ENCODE data around the gene NDFIP2. TPM values are rescaled to one million over a fixed set of nuclear protein-coding genes. Genes with fewer than 3 reads are reported as not detected.

Gene NDFIP2
- total RNA-seq, 1 experiment from 2014 or later: 49.6 TPM

DNA sequence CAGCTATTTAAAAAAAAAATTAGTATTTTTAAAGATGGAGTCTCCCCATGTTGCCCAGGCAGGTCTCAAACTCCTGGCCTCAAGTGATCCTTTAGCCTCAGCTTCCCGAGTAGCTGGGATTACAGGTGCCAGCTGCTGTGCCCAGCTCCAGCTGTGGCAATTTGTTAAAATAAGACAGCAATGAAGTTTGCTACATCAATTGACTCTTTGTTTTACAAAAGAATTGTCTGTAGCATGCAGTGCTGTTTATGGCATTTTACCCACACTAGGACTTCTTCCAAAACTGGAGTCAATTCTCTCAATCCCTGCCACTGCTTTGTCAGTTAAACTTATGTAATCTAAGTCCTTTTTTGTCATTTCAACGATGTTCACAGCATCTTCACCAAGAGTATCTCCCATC lies 49.3 kb downstream of the NDFIP2 start:
- RAD21 ChIA-PET (ENCODE audit: low non-redundant PET in 1 of 2, low total read pairs in 2 of 2, uncharacterized antibody in 2 of 2, unreplicated experiment in 2 of 2): no interaction called here
- H3K27me3 ChIP-seq (ENCODE audit: insufficient read depth, low read length): no peaks in the 10 kb centered on the region
- no peaks in the 10 kb centered on the region; a peak in 1 of 4 replicates for H3K36me3 ChIP-seq (ENCODE audit: control insufficient read depth in 1 of 2, insufficient read depth in 2 of 2, low read length in 2 of 2)
- ATAC-seq: no peak
- no peaks in the 10 kb centered on the region for H4K20me1 ChIP-seq (ENCODE audit: insufficient read depth)
- H3K9ac ChIP-seq (ENCODE audit: low read length): no peak overlapping the region
- no TSS peak for BruUV-seq (replicated peaks)
- POLR2A ChIA-PET: no interaction called here
- no peak overlapping the region for H2AFZ ChIP-seq (ENCODE audit: low read depth, low read length, poor library complexity, severe bottlenecking)
- H3K9me3 ChIP-seq (ENCODE audit: control insufficient read depth in 1 of 2, insufficient read depth in 1 of 2, low read depth in 1 of 2, low read length in 2 of 2): no peaks in the 10 kb centered on the region
- H3K4me2 ChIP-seq (ENCODE audit: low read length): no peak overlapping the region
- H3K79me2 ChIP-seq (ENCODE audit: insufficient read depth, low read length): peaks cover 12% of the 10 kb centered on the region
- intact Hi-C loops (cut with micrococcal nuclease): no loop called here
- DNase-seq (ENCODE audit: low read depth, low spot score): no peak
- CTCF ChIA-PET: interaction anchor here (3.4 kb wide), 1 partner anchor 11 kb away, joined by 12 read pairs; no protein-coding TSS in a partner anchor
- no peaks in the 10 kb centered on the region for H3K4me1 ChIP-seq (ENCODE audit: control insufficient read depth in 1 of 2, insufficient read depth in 2 of 2, low read length in 2 of 2)
- H3K4me3 ChIP-seq (replicated peaks in 1 of 2; ENCODE audit: low read depth in 1 of 2, low read length in 2 of 2): no peak overlapping the region
- no peaks in the 10 kb centered on the region for H3K9me2 ChIP-seq (ENCODE audit: insufficient read depth)
- no peak overlapping the region for H3K27ac ChIP-seq (ENCODE audit: low read depth, low read length)
- TF ChIP-seq CBX3 (IDR thresholded peaks at IDR 0.05; ENCODE audit: low read depth) (no peak), ELF1 (IDR thresholded peaks at IDR 0.05; ENCODE audit: borderline replicate concordance, low read depth) (no peak), EZH2phosphoT487 (IDR thresholded peaks at IDR 0.05; ENCODE audit: borderline replicate concordance) (no peak), YY1 (IDR thresholded peaks at IDR 0.05; ENCODE audit: extremely low read depth, insufficient replicate concordance, low read depth, low read length) (no peak), POLR2A (IDR thresholded peaks at IDR 0.05; ENCODE audit: borderline replicate concordance, extremely low read depth, insufficient read depth, insufficient read length) (no peak), RAD21 (IDR thresholded peaks at IDR 0.05; ENCODE audit: low read depth) (no peak), SP1 (IDR thresholded peaks at IDR 0.05; ENCODE audit: low read depth) (no peak)
- TF ChIP-seq, protein P1, sequence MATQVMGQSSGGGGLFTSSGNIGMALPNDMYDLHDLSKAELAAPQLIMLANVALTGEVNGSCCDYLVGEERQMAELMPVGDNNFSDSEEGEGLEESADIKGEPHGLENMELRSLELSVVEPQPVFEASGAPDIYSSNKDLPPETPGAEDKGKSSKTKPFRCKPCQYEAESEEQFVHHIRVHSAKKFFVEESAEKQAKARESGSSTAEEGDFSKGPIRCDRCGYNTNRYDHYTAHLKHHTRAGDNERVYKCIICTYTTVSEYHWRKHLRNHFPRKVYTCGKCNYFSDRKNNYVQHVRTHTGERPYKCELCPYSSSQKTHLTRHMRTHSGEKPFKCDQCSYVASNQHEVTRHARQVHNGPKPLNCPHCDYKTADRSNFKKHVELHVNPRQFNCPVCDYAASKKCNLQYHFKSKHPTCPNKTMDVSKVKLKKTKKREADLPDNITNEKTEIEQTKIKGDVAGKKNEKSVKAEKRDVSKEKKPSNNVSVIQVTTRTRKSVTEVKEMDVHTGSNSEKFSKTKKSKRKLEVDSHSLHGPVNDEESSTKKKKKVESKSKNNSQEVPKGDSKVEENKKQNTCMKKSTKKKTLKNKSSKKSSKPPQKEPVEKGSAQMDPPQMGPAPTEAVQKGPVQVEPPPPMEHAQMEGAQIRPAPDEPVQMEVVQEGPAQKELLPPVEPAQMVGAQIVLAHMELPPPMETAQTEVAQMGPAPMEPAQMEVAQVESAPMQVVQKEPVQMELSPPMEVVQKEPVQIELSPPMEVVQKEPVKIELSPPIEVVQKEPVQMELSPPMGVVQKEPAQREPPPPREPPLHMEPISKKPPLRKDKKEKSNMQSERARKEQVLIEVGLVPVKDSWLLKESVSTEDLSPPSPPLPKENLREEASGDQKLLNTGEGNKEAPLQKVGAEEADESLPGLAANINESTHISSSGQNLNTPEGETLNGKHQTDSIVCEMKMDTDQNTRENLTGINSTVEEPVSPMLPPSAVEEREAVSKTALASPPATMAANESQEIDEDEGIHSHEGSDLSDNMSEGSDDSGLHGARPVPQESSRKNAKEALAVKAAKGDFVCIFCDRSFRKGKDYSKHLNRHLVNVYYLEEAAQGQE (IDR thresholded peaks at IDR 0.05; ENCODE audit: low read depth): no peak

All from HCT116 (cell line).